Measurements from ENCODE around the gene MARCKSL1. TPM values are rescaled to one million over a fixed set of nuclear protein-coding genes. Genes with fewer than 3 reads are reported as not detected.

Gene MARCKSL1
- total RNA-seq, 1 donor from 2014 or later, result 21.8 TPM

GRCh38 chr1:32311709-32312393, 24.2 kb downstream of the MARCKSL1 start:
- intact Hi-C loops (cut with DNase I), result no loop called here
- no peak for DNase-seq (ENCODE audit: low spot score in 2 of 2)
- TF ChIP-seq, protein P1, sequence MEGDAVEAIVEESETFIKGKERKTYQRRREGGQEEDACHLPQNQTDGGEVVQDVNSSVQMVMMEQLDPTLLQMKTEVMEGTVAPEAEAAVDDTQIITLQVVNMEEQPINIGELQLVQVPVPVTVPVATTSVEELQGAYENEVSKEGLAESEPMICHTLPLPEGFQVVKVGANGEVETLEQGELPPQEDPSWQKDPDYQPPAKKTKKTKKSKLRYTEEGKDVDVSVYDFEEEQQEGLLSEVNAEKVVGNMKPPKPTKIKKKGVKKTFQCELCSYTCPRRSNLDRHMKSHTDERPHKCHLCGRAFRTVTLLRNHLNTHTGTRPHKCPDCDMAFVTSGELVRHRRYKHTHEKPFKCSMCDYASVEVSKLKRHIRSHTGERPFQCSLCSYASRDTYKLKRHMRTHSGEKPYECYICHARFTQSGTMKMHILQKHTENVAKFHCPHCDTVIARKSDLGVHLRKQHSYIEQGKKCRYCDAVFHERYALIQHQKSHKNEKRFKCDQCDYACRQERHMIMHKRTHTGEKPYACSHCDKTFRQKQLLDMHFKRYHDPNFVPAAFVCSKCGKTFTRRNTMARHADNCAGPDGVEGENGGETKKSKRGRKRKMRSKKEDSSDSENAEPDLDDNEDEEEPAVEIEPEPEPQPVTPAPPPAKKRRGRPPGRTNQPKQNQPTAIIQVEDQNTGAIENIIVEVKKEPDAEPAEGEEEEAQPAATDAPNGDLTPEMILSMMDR (IDR thresholded peaks at IDR 0.05), result no peak
- H3K27me3 ChIP-seq, result no peaks in the 10 kb centered on the region
- H3K36me3 ChIP-seq, result peaks cover 0 to 6% of the 10 kb centered on the region in 2 donors
- no peak overlapping the region for H3K27ac ChIP-seq
- no peaks in the 10 kb centered on the region for H3K9me3 ChIP-seq
- H3K4me3 ChIP-seq, result no peak overlapping the region
- no peaks in the 10 kb centered on the region for H3K4me1 ChIP-seq

- Histone ChIP-seq H3K36me3 (peaks cover 7 to 11% of the 10 kb centered on the region in 2 donors), H3K9me3 (peaks cover 0 to 3% of the 10 kb centered on the region in 2 donors), H3K27me3 (no peaks in the 10 kb centered on the region), H3K27ac (no peak overlapping the region), H3K4me1 (no peaks in the 10 kb centered on the region), H3K4me3 (no peak overlapping the region)
- no peak for DNase-seq (ENCODE audit: low spot score in 2 of 2)
- intact Hi-C loops (cut with DNase I), result no loop called here
- TF ChIP-seq, protein P1 (IDR thresholded peaks at IDR 0.05), result no peak
Observed at GRCh38 chr1:32309960-32310359, 26.1 kb downstream of the MARCKSL1 start.

- H3K4me3 ChIP-seq, result no peak overlapping the region
- H3K36me3 ChIP-seq, result peaks cover 30 to 36% of the 10 kb centered on the region in 2 donors
- DNase-seq (ENCODE audit: low spot score in 2 of 2), result no peak
- no peaks in the 10 kb centered on the region for H3K27me3 ChIP-seq
- H3K9me3 ChIP-seq, result peaks cover 0 to 4% of the 10 kb centered on the region in 2 donors
- intact Hi-C loops (cut with DNase I), result no loop called here
- no peaks in the 10 kb centered on the region for H3K4me1 ChIP-seq
- no peak overlapping the region for H3K27ac ChIP-seq
- TF ChIP-seq, protein P1 (IDR thresholded peaks at IDR 0.05), result no peak
Observed at GRCh38 chr1:32307324-32307723, 28.7 kb downstream of the MARCKSL1 start.

- TF ChIP-seq, protein P1 (IDR thresholded peaks at IDR 0.05), result no peak
- Histone ChIP-seq H3K27ac (no peak overlapping the region), H3K9me3 (peaks cover 0 to 4% of the 10 kb centered on the region in 2 donors), H3K27me3 (no peaks in the 10 kb centered on the region), H3K36me3 (peaks cover 30 to 36% of the 10 kb centered on the region in 2 donors), H3K4me1 (no peaks in the 10 kb centered on the region), H3K4me3 (no peak overlapping the region)
- intact Hi-C loops (cut with DNase I), result no loop called here
- no peak for DNase-seq (ENCODE audit: low spot score in 2 of 2)
Observed at GRCh38 chr1:32305310-32305709, 30.7 kb downstream of the MARCKSL1 start.

DNA sequence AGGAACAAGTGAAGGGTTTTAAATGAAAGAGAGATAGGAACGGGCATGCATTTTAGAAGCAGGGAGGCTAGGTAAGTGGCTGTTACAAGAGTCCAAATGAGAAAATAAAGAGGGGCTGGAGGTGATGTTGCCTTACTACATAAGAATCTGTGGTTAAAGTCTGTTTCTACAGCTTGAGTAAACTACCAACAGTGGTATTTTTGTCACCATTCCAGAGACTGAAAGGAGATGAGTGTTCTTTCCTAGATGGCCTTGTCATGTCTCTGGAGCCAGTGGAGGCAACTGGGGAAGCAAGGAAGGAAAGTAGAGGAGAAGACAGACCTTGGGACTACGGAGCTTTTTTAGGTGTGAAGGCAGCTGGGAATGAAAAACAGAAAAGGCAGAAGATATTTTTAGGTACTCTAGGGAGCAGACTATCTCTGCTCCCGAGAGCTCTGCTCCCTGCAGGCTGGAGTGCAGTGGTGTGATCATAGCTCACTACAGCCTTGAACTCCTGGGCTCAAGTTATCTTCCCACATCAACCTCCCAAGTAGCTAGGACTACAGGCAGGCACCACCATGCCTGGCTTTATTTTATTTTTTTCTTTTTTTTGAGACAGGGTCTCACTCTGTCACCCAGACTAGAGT, 31.9 kb downstream of the MARCKSL1 start:
- H3K27ac ChIP-seq, result no peak overlapping the region
- intact Hi-C loops (cut with DNase I), result no loop called here
- no peak for DNase-seq (ENCODE audit: low spot score in 2 of 2)

More for the DNA sequence above, 31.9 kb downstream of the MARCKSL1 start:
- TF ChIP-seq, protein P1 (IDR thresholded peaks at IDR 0.05), result no peak
- Histone ChIP-seq H3K9me3 (peaks cover 0 to 4% of the 10 kb centered on the region in 2 donors), H3K4me3 (no peak overlapping the region), H3K4me1 (no peaks in the 10 kb centered on the region), H3K36me3 (peaks cover 30 to 39% of the 10 kb centered on the region in 2 donors), H3K27me3 (no peaks in the 10 kb centered on the region)
